GM18502 (cell line): ENCODE measurements around the gene CCDC127.
"Not testable (repeated sequence)": the region's sequence is repeated elsewhere in the genome, so short reads cannot be mapped to it uniquely, and the experiment has no call there.

Experiments used
- ATAC-seq: cut with Tn5 transposase; IDR thresholded peaks from one replicate; pipeline ENCODE4 v1.9.1; 2021; ENCODE audit warnings: mild to moderate bottlenecking; ENCODE audit not compliant: unreplicated experiment, poor library complexity

CCDC127 gene, protein sequence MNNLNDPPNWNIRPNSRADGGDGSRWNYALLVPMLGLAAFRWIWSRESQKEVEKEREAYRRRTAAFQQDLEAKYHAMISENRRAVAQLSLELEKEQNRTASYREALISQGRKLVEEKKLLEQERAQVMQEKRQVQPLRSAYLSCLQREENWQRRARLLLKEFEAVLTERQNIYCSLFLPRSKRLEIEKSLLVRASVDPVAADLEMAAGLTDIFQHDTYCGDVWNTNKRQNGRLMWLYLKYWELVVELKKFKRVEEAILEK

DNA sequence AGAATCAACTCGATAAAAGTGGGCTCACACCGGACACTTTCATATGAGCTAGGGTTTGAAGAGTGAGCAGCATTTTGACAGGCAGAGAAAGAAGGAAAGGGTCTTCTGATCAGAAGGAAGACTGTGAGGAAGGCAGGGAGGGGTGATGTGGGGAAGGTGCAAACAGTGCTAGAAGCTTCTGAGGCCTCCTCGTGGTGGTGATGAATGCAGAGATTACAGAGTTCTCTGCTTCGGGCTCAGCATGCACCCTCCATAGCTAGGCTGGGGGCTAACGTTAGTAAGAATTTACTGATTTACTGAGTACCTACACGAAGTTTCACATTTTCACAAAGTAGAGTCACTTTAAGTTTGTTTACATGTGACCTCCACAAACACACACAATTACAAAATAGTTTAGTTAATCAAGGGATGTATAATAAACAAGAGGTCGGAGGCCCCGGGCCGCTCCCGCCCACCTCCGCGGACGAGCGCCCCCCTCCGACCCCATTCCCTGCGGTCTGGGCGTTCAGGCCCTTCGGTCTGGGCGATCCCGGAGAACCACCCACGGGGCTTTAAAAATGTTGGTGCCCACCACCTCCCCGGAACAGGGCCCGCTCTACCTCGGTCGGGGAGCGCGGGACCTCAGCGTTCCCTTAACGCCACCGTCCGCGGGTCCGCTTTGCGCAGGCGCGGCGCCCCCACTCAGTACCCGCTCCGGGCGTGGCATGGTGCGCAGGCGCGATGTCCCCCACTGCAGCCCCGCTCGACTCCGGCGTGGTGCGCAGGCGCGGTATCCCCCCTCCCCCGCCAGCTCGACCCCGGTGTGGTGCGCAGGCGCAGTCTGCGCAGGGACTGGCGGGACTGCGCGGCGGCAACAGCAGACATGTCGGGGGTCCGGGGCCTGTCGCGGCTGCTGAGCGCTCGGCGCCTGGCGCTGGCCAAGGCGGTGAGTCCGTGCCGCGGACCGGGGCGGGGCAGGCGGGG is at the start of gene CCDC127, which contains the start of gene SDHA:
Gene CCDC127 (minus strand): TSS at position 660 of the 963 bp plus-strand sequence. CDS start 1,304 bp downstream, outside the sequence.
Gene SDHA (plus strand): TSS at position 827 of the 963 bp plus-strand sequence. CDS start 36 bp downstream, at position 863.
- ATAC-seq, result peak; percentile 73

DNA sequence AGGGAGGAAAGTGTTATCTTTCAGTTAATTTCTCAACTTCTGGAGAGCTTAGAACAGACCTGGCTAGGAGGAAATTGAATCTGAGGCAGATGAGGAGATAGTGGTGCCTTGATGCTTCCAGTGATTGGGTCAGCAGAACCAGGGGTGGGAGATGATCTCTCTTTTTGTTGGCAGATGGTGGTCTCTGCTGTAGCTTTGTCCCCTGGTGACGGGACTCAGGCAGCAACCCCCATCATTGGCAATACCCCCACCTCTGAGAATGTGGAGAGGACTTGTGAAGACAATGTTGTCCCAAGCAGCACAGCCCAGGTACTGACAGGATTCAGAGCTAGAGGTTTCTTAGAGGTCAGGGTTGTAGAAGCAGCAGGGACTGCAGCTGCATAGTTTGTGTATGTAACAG is 49.8 kb upstream of the CCDC127 start:
- no peak for ATAC-seq

DNA sequence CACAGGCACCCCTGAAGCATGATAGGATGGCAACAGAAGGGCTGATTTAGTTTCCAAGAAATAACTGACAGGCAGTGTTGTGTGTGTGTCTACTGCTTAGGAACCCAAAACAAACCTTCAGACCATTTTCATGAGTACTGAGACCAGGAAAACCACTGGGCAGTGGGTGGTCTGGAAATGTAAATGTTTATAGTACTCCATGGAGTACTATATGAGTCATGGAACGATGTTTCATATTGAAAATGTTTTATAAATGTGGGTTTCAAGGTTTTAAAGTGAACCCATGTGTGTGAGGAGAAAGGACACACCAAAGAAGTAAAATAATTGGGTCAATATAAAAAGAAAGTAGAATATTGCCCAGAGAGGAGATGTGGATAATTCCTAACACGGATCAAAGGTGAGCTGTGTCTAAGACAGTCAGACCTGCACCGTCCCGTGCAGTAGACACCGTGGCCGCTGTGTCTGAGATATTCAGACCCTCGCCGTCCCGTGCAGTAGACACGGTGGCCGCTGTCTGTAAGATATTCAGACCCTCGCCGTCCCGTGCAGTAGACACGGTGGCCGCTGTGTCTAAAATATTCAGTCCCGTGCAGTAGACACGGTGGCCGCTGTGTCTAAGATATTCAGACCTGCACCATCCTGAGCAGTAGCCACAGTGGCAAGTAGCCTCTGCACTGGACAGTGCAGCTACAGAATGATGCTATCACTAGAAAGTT is 48.5 kb upstream of the CCDC127 start:
- ATAC-seq, result not testable (repeated sequence)

GRCh38 chr5:264338-264737 is 46.4 kb upstream of the CCDC127 start:
- ATAC-seq, result no peak

- not testable (repeated sequence) for ATAC-seq
Observed at GRCh38 chr5:263275-263974, 45.5 kb upstream of the CCDC127 start.

- no peak for ATAC-seq
Observed at GRCh38 chr5:257148-257547, 39.2 kb upstream of the CCDC127 start.

GRCh38 chr5:256347-256746 is 38.4 kb upstream of the CCDC127 start:
- not testable (repeated sequence) for ATAC-seq

GRCh38 chr5:255116-255515 is 37.2 kb upstream of the CCDC127 start:
- not testable (repeated sequence) for ATAC-seq

DNA sequence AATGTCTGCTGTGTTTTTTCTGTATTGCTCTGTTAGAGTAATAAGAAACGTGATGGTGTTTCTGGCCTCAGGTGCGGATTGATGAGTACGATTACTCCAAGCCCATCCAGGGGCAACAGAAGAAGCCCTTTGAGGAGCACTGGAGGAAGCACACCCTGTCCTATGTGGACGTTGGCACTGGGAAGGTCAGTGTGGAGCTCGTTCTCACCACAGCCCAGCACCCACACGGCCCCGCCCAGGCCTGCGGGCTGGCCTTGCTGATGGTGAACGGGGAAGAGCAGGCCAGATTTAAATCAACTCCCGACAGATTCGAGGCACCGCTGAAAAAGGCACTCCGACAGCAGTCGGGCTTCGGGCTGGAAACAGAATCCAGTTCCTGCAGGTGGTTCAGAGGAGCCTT is 36.4 kb upstream of the CCDC127 start:
- not testable (repeated sequence) for ATAC-seq

DNA sequence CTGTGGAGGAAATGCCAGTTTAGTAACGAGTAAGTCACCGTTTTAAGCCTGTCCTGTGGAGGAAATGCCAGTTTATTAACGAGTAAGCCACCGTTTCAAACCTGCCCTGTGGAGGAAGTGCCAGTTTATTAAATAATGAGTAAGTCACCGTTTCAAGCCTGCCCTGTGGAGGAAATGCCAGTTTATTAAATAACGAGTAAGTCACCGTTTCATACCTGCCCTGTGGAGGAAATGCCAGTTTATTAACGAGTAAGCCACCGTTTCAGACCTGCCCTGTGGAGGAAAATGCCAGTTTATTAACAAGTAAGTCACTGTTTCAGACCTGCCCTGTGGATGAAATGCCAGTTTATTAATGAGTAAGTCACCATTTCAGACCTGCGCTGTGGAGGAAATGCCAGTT is 34.6 kb upstream of the CCDC127 start:
- ATAC-seq, result no peak

- ATAC-seq, result not testable (repeated sequence)
Observed at GRCh38 chr5:251975-252374, 34.0 kb upstream of the CCDC127 start.

GRCh38 chr5:251538-251937 is 33.6 kb upstream of the CCDC127 start:
- ATAC-seq, result not testable (repeated sequence)

DNA sequence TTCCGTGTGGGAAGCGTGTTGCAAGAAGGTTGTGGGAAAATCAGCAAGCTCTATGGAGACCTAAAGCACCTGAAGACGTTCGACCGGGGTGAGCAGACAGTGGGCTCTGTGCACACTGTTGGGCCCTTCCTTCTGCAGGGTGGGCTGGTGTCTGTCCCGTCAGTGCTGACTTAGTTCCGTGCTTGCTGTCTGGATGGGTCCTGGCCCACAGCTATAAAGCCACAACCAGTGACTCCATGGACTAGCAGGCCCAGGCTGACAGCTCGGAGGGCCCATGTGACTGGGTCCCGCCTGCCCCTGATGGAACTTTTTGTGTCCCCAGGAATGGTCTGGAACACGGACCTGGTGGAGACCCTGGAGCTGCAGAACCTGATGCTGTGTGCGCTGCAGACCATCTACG is 33.1 kb upstream of the CCDC127 start:
- not testable (repeated sequence) for ATAC-seq

GRCh38 chr5:250396-250795 is 32.4 kb upstream of the CCDC127 start:
- ATAC-seq, result not testable (repeated sequence)

DNA sequence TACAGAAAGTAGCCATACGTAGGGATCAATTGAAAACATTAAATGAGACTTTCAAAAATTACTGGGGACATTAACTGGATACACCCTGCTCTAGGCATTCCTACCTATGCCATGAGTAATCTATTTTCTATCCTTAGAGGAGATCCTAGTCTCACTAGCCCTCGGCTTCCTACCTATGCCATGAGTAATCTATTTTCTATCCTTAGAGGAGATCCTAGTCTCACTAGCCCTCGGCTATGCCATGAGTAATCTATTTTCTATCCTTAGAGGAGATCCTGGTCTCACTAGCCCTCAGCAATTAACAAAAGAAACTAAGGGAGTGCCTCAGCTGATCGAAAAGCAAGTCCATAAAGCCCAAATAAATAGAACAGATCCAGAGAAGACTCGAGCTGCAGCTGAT is 27.8 kb upstream of the CCDC127 start:
- not testable (repeated sequence) for ATAC-seq

DNA sequence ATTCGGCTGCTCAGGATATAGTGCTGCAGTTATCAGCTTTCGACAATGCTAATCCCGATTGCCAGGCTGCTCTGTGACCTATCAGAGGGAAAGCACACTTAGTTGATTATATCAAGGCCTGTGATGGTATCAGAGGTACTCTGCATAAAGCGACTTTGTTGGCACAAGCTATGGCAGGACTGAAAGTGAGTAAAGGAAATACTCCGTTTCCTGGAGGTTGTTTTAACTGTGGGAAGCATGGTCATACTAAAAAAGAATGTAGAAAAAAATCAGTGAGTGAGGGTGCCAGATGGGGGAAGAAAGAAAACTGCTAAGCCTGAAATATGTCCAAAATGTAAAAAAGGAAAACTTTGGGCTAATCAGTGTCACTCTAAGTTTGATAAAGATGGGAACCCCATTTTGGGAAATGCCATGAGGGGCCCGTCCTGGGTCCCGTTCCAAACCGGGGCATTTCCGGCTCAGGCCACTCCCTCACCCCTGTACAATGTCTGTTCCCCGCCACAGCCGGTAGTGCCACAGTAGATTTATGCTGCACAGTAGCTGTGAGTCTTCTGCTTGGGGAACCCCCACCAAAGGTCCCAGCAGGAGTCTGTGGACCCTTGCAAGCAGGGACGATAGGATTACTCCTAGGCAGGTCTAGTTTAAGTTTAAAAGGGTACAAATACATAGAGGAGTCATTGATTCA is 25.9 kb upstream of the CCDC127 start:
- ATAC-seq, result not testable (repeated sequence)

DNA sequence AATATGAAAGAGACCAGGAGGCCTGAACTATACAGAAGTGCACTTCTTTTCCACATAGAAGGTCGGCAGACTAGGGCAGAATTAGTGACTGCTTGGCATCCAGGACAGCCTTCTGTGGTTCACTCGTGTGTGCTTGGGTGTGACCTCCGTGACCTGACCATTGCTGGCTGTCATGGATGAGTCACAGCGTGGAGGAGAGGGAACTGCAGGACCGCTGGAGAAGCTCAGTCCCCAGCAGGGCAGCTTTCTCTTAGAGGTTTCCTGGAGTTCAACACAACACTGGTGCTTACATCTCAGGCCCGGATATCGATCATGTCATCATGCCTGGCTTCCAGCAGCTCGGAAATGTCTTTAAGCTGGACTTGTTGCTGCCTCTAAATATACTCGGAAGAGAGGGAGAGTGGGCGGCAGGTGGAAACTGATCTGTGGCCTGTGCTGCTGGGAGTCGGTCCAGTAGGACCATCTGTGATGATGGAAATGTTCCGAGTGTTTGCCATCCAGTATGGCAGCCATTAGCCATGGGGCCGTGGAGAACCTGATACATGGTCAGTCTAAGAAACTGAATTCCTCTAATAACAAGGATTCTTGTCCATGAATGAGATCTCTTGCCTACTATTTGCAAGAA is 23.2 kb upstream of the CCDC127 start:
- not testable (repeated sequence) for ATAC-seq

DNA sequence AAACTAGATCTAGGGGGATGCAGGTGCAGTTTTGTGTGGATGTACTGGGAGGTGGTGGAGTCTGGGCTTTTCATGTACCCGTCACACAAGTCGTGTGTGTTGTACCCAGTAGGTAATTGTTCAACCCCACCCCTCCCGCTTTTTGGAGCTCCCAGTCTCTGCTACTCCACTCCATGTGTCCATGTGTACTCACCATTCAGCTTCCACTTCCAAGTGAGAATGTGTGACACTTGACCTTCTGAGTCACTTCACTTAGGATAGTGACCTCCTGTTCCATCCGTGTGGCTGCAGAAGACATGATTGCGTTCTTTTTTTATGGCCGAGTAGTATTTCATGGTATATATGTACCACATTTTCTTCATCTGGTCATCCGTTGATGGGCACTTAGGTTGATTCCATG is 22.6 kb upstream of the CCDC127 start:
- ATAC-seq, result not testable (repeated sequence)

GRCh38 chr5:237931-238330 is 20.0 kb upstream of the CCDC127 start:
- ATAC-seq, result not testable (repeated sequence)
